Prostate gland (tissue), 2 donors: Measurements from ENCODE around the gene DDX21.

Experiments used
- POLR2A ChIP-seq: fragments of 450-650 bp; IDR thresholded peaks from one replicate; pipeline ENCODE4 v1.6.1; 2016; ENCODE audit warnings: antibody characterized with exemption, mild to moderate bottlenecking
- TF ChIP-seq, protein P1 (sequence below), 4 experiments: fragments of 200-600 bp in 2 of 4; fragments of 450-650 bp in 2 of 4; sonication (generic) in 2 of 4; IDR thresholded peaks; 1 replicate in 3 of 4; 2 replicates in 1 of 4; pipeline ENCODE4 v1.5.1; 2016 to 2019; ENCODE audit warnings: antibody characterized with exemption in 4 of 4, mild to moderate bottlenecking in 2 of 4, moderate library complexity in 2 of 4

DNA sequence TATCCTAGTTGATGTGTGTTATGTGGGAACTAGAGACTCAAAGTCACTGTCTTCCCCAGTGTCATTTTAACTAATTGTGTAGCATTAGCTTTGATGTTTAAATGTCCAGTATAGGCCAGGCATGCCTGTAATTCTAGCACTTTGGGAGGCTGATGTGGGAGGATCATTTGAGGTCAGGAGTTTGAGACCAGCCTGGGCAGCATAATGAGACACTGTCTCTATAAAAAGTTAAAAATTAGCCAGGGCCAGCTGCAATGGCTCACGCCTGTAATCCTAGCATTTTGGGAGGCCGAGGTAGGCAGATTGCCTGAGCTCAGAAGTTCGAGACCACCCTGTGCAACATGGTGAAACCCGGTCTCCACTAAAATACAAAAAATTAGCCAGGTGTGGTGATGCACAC, 30.5 kb upstream of the DDX21 start:
- TF ChIP-seq POLR2A = no peak
- TF ChIP-seq, protein P1, sequence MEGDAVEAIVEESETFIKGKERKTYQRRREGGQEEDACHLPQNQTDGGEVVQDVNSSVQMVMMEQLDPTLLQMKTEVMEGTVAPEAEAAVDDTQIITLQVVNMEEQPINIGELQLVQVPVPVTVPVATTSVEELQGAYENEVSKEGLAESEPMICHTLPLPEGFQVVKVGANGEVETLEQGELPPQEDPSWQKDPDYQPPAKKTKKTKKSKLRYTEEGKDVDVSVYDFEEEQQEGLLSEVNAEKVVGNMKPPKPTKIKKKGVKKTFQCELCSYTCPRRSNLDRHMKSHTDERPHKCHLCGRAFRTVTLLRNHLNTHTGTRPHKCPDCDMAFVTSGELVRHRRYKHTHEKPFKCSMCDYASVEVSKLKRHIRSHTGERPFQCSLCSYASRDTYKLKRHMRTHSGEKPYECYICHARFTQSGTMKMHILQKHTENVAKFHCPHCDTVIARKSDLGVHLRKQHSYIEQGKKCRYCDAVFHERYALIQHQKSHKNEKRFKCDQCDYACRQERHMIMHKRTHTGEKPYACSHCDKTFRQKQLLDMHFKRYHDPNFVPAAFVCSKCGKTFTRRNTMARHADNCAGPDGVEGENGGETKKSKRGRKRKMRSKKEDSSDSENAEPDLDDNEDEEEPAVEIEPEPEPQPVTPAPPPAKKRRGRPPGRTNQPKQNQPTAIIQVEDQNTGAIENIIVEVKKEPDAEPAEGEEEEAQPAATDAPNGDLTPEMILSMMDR (IDR thresholded peaks at IDR 0.05) = no peak
